GM12878 (cell line): Measurements from ENCODE around the gene KTI12. TPM values are rescaled to one million over a fixed set of nuclear protein-coding genes. Genes with fewer than 3 reads are reported as not detected.

Experiments
- ATAC-seq: fragments of 200-7000 bp; cut with Tn5 transposase; 3 replicates; pipeline ENCODE4 v1.9.1; 2020; ENCODE audit warnings: mild to moderate bottlenecking, moderate library complexity
- Bru-seq: library from RNA; stranded (reverse); fragments of 400-500 nt; gene quantifications from one replicate; lab custom pipeline; 2021; lab: Mats Ljungman, UMichigan
- BruChase-seq, 2 experiments: library from RNA; stranded (reverse); fragments of 400-500 nt; gene quantifications; one replicate each; lab custom pipeline; 2021; lab: Mats Ljungman, UMichigan
- BruUV-seq: library from RNA; stranded (reverse); fragments of 400-500 nt; replicated peaks from 2 replicates; lab custom pipeline; 2021; lab: Mats Ljungman, UMichigan
- CTCF ChIA-PET: fragments of 300-600 bp; sonication (Branson Sonifier 250); formaldehyde crosslinking; extraction: SDS; loops from one replicate; lab custom pipeline; 2021; ENCODE audit warnings: inconsistent platforms; lab: Yijun Ruan, JAX
- POLR2A ChIA-PET: fragments of 350-600 bp; formaldehyde crosslinking; extraction: SDS; loops from one replicate; lab custom pipeline; 2021; ENCODE audit warnings: inconsistent platforms; lab: Charles Lee
- RAD21 ChIA-PET: fragments of 300-600 bp; sonication (Branson Sonifier 250); formaldehyde crosslinking; loops from one replicate; lab custom pipeline; 2023; ENCODE audit warnings: antibody characterized with exemption; ENCODE audit not compliant: unreplicated experiment; lab: Charles Lee
- SMC1A ChIA-PET: fragments of 300-600 bp; sonication (Branson Sonifier 250); formaldehyde crosslinking; loops from one replicate; lab custom pipeline; 2023; ENCODE audit not compliant: unreplicated experiment, uncharacterized antibody; lab: Charles Lee
- DNase-seq: peaks from one replicate; pipeline ENCODE4 v3.0.0-alpha.2; 2011; ENCODE audit warnings: low read depth, low spot score
- FAIRE-seq: peaks from 3 replicates; lab custom pipeline; 2011; peaks lifted over from hg19 to GRCh38; lab: Jason Lieb, UNC
- H2AFZ ChIP-seq: 2 replicates; pipeline ENCODE4 v1.6.0; 2011; ENCODE audit warnings: low read depth, low read length, control low read depth; ENCODE audit not compliant: control insufficient read depth
- H3K27ac ChIP-seq: 2 replicates; pipeline ENCODE4 v1.5.1; 2011; ENCODE audit warnings: control low read depth; ENCODE audit not compliant: control insufficient read depth, insufficient read depth
- H3K27me3 ChIP-seq, 2 experiments: replicated peaks in 1 of 2; 2 replicates each; pipeline versions ENCODE4 v1.6.0 to v1.6.1; 2011; ENCODE audit warnings: low read length in 1 of 2; ENCODE audit not compliant: control insufficient read depth in 2 of 2, insufficient read depth in 2 of 2
- H3K36me3 ChIP-seq, 2 experiments: 2 replicates each; pipeline ENCODE4 v1.5.1; 2011; ENCODE audit warnings: low read length in 1 of 2; ENCODE audit not compliant: control insufficient read depth in 2 of 2, insufficient read depth in 2 of 2
- H3K4me1 ChIP-seq: 2 replicates; pipeline ENCODE4 v1.6.1; 2011; ENCODE audit warnings: mild to moderate bottlenecking, low read length, moderate library complexity, mixed read lengths; ENCODE audit not compliant: control insufficient read depth, insufficient read depth
- H3K4me2 ChIP-seq: 2 replicates; pipeline ENCODE4 v1.6.0; 2011; ENCODE audit warnings: control low read depth; ENCODE audit not compliant: control insufficient read depth, insufficient read depth
- H3K4me3 ChIP-seq: fragments of 200-600 bp; sonication (generic); 2 replicates; pipeline ENCODE4 v1.5.1; 2016
- H3K79me2 ChIP-seq: 2 replicates; pipeline ENCODE4 v1.6.0; 2011; ENCODE audit warnings: low read length; ENCODE audit not compliant: control insufficient read depth, insufficient read depth
- H3K9ac ChIP-seq: 2 replicates; pipeline ENCODE4 v1.8.0; 2011; ENCODE audit warnings: low read length, control low read depth, mixed read lengths; ENCODE audit not compliant: control insufficient read depth, insufficient read depth
- H3K9me3 ChIP-seq: replicated peaks from 3 replicates; pipeline ENCODE4 v1.5.1; 2011; ENCODE audit warnings: mild to moderate bottlenecking, low read length; ENCODE audit not compliant: control insufficient read depth, insufficient read depth
- H4K20me1 ChIP-seq: 2 replicates; pipeline ENCODE4 v1.6.0; 2011; ENCODE audit not compliant: control insufficient read depth, insufficient read depth
- BRCA1 ChIP-seq: IDR thresholded peaks from 2 replicates; pipeline ENCODE4 v1.6.1; 2011; ENCODE audit warnings: low read depth, low read length, improper control_type of control experiment
- FOXK2 ChIP-seq: fragments of 450-650 bp; IDR thresholded peaks from 2 replicates; pipeline ENCODE4 v1.6.1; 2017; ENCODE audit warnings: mild to moderate bottlenecking, moderate library complexity
- MAX ChIP-seq: IDR thresholded peaks from 2 replicates; pipeline ENCODE4 v1.6.1; 2012; ENCODE audit warnings: low read depth, low read length, improper control_type of control experiment
- MLLT1 ChIP-seq: fragments of 450-650 bp; IDR thresholded peaks from 2 replicates; pipeline ENCODE4 v1.6.1; 2016; ENCODE audit warnings: mild to moderate bottlenecking
- RELB ChIP-seq: fragments of 450-650 bp; IDR thresholded peaks from 2 replicates; pipeline ENCODE4 v1.6.1; 2017; ENCODE audit warnings: low read depth, mild to moderate bottlenecking, moderate library complexity
- YBX1 ChIP-seq: fragments of 450-650 bp; IDR thresholded peaks from 2 replicates; pipeline ENCODE4 v1.6.1; 2016; ENCODE audit warnings: antibody characterized with exemption
- ZBTB33 ChIP-seq: fragments of 450-650 bp; IDR thresholded peaks from 2 replicates; pipeline ENCODE4 v1.6.1; 2017; ENCODE audit warnings: mild to moderate bottlenecking
- WGBS: methylation state at CpG from one replicate; pipeline ENCODE4 v1.1.6; 2016; ENCODE audit warnings: low lambda C conversion rate; ENCODE audit not compliant: insufficient replicate concordance, insufficient coverage; ENCODE audit errors: missing lambda C conversion rate; 5-methylcytosine and 5-hydroxymethylcytosine counted together
- in situ Hi-C: fragments of 300-500 bp; cut with MboI; formaldehyde crosslinking; loops from 9 replicates; pipeline ENCODE4 v1.14.3; 2018; ENCODE audit warnings: mixed read lengths
- intact Hi-C: fragments of 100-400 bp; cut with micrococcal nuclease; formaldehyde crosslinking; loops from one replicate; pipeline ENCODE4 v1.14.2; 2022; ENCODE audit not compliant: unreplicated experiment
- long read RNA-seq, 2 experiments: library from polyadenylated mRNA; unstranded; transcript quantifications; one replicate each; pipeline ENCODE4 v2.0.0, GENCODE V29; 2019 to 2020
- polyA minus RNA-seq, 3 experiments: library from RNA; depleted of rRNA, polyadenylated mRNA; stranded (reverse); fragments of >200 nt; gene quantifications; 2 replicates each; pipeline ENCODE4 v1.2.3, GENCODE V29; 2011
- polyA plus RNA-seq, 11 experiments: library from polyadenylated mRNA; depleted of rRNA in 4 of 11; unstranded in 6 of 11; stranded (reverse) in 5 of 11; fragments of >200 nt; fragmentation: Nextera tagmentation in 4 of 11; fragmentation: Illumina TruSeq in 1 of 11; extraction: Ambion mirVana in 4 of 11; extraction: Trizol in 1 of 11; gene quantifications; 1 replicate in 1 of 11; 2 replicates in 10 of 11; pipeline versions ENCODE4 v1.2.1 to v1.2.3, GENCODE V29; 2011 to 2016; ENCODE audit warnings: inconsistent platforms in 2 of 11, missing spikeins in 2 of 11, low read depth in 1 of 11
- total RNA-seq, 4 experiments: library from RNA; depleted of rRNA in 3 of 4; stranded (reverse); fragments of >200 nt in 3 of 4; fragmentation: Illumina TruSeq in 1 of 4; extraction: Trizol in 1 of 4; gene quantifications; 2 replicates each; pipeline versions ENCODE4 v1.2.1 to v1.2.3, GENCODE V29; 2013 to 2021

The KTI12 gene
- 27.6 and 29.1 TPM in 2 replicates for total RNA-seq (2013; cell fraction: nucleolus; rRNA removed)
- total RNA-seq (2014; rRNA removed) (14.8 and 17.2 TPM in 2 replicates), total RNA-seq (2014; rRNA removed; fragmentation: Illumina TruSeq; extraction: Trizol) (7.3 and 7.8 TPM in 2 replicates), total RNA-seq (2021) (18.5 and 20.4 TPM in 2 replicates), polyA plus RNA-seq (2011; rRNA removed) (15.4 and 18.0 TPM in 2 replicates), polyA plus RNA-seq (2014; fragmentation: Illumina TruSeq; extraction: Trizol) (6.3 and 9.3 TPM in 2 replicates), polyA plus RNA-seq (2014; fragmentation: Nextera tagmentation; extraction: Ambion mirVana) (1 to 10 TPM; 2.7 to 6.7 TPM), polyA plus RNA-seq (2014; rRNA removed) (22.1 and 22.9 TPM in 2 replicates), polyA plus RNA-seq (2016; fragmentation: Nextera tagmentation; extraction: Ambion mirVana) (10 to 100 TPM; 25.7 to 32.4 TPM), polyA minus RNA-seq (2011; rRNA and poly(A)+ RNA removed) (14.3 and 17.0 TPM in 2 replicates), Bru-seq, nascent RNA (percentile 88 among the genes with signal in this experiment), BruChase-seq, experiment 1, labeled RNA remaining after a 6-hour chase (percentile 76 among the genes with signal in this experiment), BruChase-seq, experiment 2, labeled RNA remaining after a 2-hour chase (percentile 91 among the genes with signal in this experiment)
- polyA plus RNA-seq (2011; ENCODE audit: low read depth), result 11.9 TPM
- 23.1 and 25.9 TPM in 2 replicates for polyA plus RNA-seq (2011; cell fraction: cytosol; rRNA removed)
- 17.7 and 24.2 TPM in 2 replicates for polyA plus RNA-seq (2011; cell fraction: nucleus; rRNA removed)
- polyA plus RNA-seq (2012), result 17.6 and 18.6 TPM in 2 replicates
- 7.1 and 9.0 TPM in 2 replicates for polyA minus RNA-seq (2011; cell fraction: cytosol; rRNA and poly(A)+ RNA removed)
- polyA minus RNA-seq (2011; cell fraction: nucleus; rRNA and poly(A)+ RNA removed), result 13.8 and 26.7 TPM in 2 replicates
- long read RNA-seq, experiment 1, transcript KTI12-201 (1 exons, 1,714 nt), result major isoform, 36 of 36 reads
- long read RNA-seq, experiment 1, partial matches to known transcripts, result 0 of 36 reads
- long read RNA-seq, experiment 1, other reads (novel, unspliced or antisense), result 0 of 36 reads
- long read RNA-seq, experiment 2, transcript KTI12-201 (1 exons, 1,714 nt), result major isoform, 58 of 58 reads
- long read RNA-seq, experiment 2, partial matches to known transcripts, result 0 of 58 reads
- long read RNA-seq, experiment 2, other reads (novel, unspliced or antisense), result 0 of 58 reads

GRCh38 chr1:52033190-52034049 is at the start of gene KTI12:
KTI12 (minus strand) TSS chr1:52033810; CDS start chr1:52033761, 49 bp downstream.
- H3K36me3 ChIP-seq, result peaks cover 0 to 5% of the 10 kb centered on the region in 2 experiments; a peak in 1 of 4 replicates
- ChIA-PET CTCF (interaction anchor here (1.4 to 2.1 kb wide), 3 partner anchors 17 to 136 kb away, joined by 6 to 10 read pairs (median 7); partner anchors contain the start of genes BTF3L4 and TXNDC12), SMC1A (interaction anchor here (1.1 to 3.6 kb wide), 3 partner anchors 16 to 154 kb away, joined by 5 to 13 read pairs (median 7); partner anchors contain the start of gene BTF3L4), RAD21 (interaction anchor here (0.8 to 1.3 kb wide), 5 partner anchors 21 to 332 kb away, joined by 3 to 4 read pairs (median 3); partner anchors contain the start of genes NRDC and TXNDC12), POLR2A (interaction anchor here (0.9 to 6.0 kb wide), 7 partner anchors 13 to 273 kb away, joined by 3 to 37 read pairs (median 5); partner anchors contain the start of genes BTF3L4 and TXNDC12)
- in situ Hi-C loops, result no loop called here
- peak within 1 kb of the TSS; percentile 78 for H3K4me3 ChIP-seq
- DNase-seq, result peak; percentile 60
- BruUV-seq, result TSS peak; percentile 86
- peak; percentile 90 for ATAC-seq
- 2% methylated on average over 78 of the region's 78 CpGs for WGBS
- peak within 1 kb of the TSS; percentile 92 for H3K4me2 ChIP-seq
- H3K4me1 ChIP-seq, result peaks cover 12% of the 10 kb centered on the region
- FAIRE-seq, result peak; percentile 82
- intact Hi-C loops, result loop anchor here (1.0 kb wide), 1 partner anchor 23 kb away; the partner anchor contains the start of gene BTF3L4
- H3K27ac ChIP-seq, result peak within 1 kb of the TSS; percentile 83
- H2AFZ ChIP-seq, result peak within 1 kb of the TSS; percentile 85
- no peaks in the 10 kb centered on the region for H3K9me3 ChIP-seq
- H3K9ac ChIP-seq, result peak within 1 kb of the TSS; percentile 85
- no peaks in the 10 kb centered on the region for H3K27me3 ChIP-seq
- no peaks in the 10 kb centered on the region for H4K20me1 ChIP-seq
- H3K79me2 ChIP-seq, result peaks cover 40% of the 10 kb centered on the region
- TF ChIP-seq RELB (no peak), BRCA1 (no peak), ZBTB33 (no peak), MAX (peak; percentile 48; the same call in 1 of the 2 replicates), FOXK2 (no peak), YBX1 (no peak), MLLT1 (peak; percentile 97)
